ENCODE data around the gene PCNX3.

Gene PCNX3

DNA sequence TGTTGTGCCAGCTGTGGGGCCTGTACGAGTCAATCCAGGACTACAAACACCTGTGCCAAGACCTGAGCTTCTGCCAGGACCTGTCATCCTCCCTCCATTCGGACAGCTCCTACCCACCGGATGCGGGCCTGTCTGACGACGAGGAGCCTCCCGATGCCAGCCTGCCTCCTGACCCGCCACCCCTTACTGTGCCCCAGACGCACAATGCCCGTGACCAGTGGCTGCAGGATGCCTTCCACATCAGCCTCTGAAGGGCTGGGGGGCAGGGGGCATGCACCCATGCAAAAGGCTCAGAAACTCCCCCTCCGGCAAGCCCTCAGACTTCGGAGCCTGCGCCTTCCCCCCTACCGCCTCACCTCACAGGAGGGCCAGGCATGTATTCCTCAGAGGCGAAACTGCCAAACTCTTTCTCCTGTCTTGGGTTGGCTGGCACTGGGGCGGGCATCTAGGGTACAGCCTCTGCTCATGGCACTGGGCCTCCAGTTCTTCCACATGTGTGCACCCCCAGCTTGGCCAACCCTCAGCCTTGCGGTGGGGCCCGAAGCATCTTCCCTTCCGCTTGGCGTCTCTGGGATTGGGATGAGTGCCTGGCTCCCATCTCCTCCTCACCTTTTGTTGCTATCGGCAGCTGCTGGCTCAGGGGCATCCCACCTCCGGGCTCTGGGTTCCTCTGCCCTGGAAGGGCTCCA lies 42.0 kb upstream of the PCNX3 start:
- no peak for DNase-seq (ENCODE audit: low read depth)
- TF ChIP-seq, protein P1, sequence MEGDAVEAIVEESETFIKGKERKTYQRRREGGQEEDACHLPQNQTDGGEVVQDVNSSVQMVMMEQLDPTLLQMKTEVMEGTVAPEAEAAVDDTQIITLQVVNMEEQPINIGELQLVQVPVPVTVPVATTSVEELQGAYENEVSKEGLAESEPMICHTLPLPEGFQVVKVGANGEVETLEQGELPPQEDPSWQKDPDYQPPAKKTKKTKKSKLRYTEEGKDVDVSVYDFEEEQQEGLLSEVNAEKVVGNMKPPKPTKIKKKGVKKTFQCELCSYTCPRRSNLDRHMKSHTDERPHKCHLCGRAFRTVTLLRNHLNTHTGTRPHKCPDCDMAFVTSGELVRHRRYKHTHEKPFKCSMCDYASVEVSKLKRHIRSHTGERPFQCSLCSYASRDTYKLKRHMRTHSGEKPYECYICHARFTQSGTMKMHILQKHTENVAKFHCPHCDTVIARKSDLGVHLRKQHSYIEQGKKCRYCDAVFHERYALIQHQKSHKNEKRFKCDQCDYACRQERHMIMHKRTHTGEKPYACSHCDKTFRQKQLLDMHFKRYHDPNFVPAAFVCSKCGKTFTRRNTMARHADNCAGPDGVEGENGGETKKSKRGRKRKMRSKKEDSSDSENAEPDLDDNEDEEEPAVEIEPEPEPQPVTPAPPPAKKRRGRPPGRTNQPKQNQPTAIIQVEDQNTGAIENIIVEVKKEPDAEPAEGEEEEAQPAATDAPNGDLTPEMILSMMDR (conservative IDR thresholded peaks at IDR 0.05; ENCODE audit: low read depth, low read length), result no peak
- H3K4me3 ChIP-seq (ENCODE audit: low read length), result peak overlapping the region; percentile 94

DNA sequence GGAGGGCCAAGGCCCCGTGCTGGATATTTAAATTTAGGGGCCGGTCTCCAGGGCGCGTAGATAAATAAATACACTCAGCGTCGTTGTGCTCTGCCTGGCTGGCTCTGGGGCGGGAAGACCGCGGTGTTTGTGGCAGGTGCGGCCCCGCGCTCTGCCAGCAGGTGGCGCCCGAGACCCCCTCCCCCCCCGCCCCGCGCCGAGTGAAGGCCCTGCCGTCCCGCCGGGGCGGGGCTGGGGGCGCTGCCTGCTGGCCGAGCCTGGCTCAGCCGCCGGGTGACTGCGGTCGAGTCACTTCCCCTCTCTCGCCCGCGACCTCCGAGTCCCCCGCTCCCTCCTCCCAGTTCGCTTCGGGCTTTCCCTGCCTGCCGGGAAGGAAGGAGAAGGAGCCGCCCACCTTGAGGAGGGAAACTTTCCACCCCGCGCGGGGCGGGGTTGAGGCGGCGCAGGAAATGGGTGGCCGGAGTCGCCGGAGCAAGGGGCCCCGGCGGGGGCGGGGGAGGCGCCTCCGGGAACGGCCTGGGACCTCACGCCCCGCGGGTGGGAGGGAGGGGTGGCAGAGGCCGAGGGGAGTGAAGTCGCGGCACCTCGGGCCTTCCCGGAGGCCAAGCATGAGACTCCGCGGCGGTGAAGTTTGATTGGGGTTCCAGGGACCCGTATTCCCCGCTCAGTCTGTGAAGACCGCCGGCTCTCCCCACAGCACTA lies 41.3 kb upstream of the PCNX3 start:
- TF ChIP-seq, protein P1 (conservative IDR thresholded peaks at IDR 0.05; ENCODE audit: low read depth, low read length), result peak; percentile 60
- peak overlapping the region; percentile 94 for H3K4me3 ChIP-seq (ENCODE audit: low read length)
- DNase-seq (ENCODE audit: low read depth), result peak; percentile 76

DNA sequence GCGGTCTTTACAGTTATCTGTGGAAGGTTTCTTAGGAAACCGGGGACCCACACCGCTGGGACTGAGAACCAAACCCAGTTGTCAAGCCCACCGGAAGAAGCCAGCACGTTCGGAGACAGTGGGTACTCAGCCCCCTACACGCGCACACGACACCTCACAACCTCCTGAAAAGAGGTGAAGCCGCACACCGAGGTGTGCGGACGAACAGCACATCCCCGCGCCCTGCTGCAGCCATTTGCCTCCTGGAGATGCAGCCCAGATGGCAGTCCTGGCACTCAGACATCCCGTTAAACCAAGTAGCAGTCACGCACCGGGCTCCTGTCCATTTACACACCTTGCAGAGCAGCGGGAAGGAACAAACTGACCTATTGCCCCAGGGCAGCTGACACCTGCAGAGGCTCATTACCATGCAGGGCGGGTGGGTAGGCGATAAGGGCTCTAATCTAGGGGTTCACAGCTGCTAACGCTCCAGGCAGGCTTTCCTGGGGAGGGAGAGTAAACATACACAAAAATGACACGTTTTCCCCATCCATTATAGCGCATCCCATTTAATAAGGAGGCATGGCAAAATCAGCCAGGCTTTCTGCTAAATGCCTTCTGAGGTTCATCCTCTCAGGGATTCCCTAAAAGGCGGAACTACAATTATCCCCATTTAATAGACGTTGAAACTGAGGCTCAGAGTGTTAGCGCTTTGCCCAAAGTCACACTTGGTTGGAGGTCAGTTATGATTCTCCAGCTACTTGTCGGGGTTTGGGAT lies 40.6 kb upstream of the PCNX3 start:
- no peak for DNase-seq (ENCODE audit: low read depth)
- H3K4me3 ChIP-seq (ENCODE audit: low read length), result peak overlapping the region; percentile 48
- TF ChIP-seq, protein P1 (conservative IDR thresholded peaks at IDR 0.05; ENCODE audit: low read depth, low read length), result no peak

DNA sequence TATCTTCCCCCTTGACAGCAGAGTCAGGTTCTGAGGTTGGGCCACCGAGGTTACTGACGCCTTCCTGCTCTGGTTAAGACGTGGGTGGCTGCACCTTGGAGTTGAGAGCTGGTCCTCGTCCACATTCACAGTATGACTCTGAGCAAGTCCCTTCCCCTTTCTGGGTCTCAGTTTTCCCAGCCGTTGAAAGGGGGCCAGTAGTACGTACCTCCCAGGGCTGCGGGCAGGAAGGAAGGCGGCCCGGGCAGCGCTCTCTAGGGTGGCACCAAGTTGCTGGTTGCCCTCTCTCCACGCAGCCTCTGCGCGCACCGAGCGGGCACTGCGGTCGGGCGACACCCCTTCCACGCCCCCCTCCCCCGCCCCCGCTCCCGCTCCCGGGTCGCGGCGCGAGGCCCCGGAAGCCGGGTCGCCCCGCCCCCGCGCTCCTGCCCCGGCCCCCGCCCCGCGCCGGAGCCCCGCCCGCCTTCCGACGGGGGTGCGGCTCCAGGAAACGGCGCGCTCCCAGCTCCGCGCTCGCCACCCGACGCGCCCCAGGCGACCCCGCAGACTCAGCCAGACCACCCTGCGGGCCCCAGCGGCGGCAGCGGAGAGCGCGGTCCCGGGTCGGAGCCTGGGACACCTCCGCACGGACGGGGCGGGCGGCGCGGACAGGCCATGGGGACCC lies 39.9 kb upstream of the PCNX3 start, which contains the start of gene EHBP1L1:
Gene EHBP1L1, plus strand, starts transcription at position 486 of the 664 bp plus-strand sequence. CDS start 250 bp downstream, outside the sequence.
- no peak for DNase-seq (ENCODE audit: low read depth)
- TF ChIP-seq, protein P1 (conservative IDR thresholded peaks at IDR 0.05; ENCODE audit: low read depth, low read length), result no peak
- peak within 1 kb of the TSS; percentile 50 for H3K4me3 ChIP-seq (ENCODE audit: low read length)

DNA sequence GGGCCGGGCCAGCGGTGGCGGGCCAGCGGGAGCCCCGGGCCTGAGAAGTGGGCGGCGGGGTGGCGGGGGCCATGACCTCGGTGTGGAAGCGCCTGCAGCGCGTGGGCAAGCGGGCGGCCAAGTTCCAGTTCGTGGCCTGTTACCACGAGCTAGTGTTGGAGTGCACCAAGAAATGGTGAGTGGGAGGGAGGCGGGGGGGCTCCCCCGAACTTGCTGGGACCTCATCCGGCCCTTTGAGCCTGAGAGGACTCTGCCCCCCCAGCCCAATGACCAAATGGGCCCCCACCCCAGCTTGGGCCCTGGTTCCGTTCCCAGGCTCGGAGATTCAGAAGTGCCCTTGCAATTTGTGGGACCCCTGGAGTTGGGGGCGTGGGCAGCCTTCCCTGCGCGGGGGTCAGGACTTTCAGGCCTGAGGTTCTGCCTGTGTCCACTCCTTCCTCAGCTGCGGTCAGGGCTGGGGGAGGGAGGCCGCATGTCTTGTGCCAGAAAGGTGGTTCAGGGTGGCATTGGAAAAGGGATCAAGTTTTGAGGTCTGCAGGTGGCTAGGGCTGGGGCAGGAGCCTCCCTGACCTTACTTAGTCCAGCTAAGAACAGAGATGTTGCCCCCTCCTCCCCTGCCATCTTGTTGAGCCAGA lies 39.2 kb upstream of the PCNX3 start:
- TF ChIP-seq, protein P1 (conservative IDR thresholded peaks at IDR 0.05; ENCODE audit: low read depth, low read length), result no peak
- DNase-seq (ENCODE audit: low read depth), result no peak
- peak overlapping the region; percentile 50 for H3K4me3 ChIP-seq (ENCODE audit: low read length)
